Peyer's patch (tissue), 4 donors: ENCODE results near the gene FILIP1L. TPM values are rescaled to one million over a fixed set of nuclear protein-coding genes. Genes with fewer than 3 reads are reported as not detected.

Experiments used
- DNase-seq, 3 donors: peaks; one replicate each; pipeline ENCODE4 v3.0.0-alpha.2; 2017 to 2019
- H3K27ac ChIP-seq, 4 donors: fragments of 200-600 bp; sonication (generic); one replicate each; pipeline ENCODE4 v1.5.1; 2016 to 2019
- H3K27me3 ChIP-seq, 2 donors: fragments of 200-600 bp; sonication (generic); one replicate each; pipeline ENCODE4 v1.5.1; 2019
- H3K36me3 ChIP-seq, 3 donors: fragments of 200-600 bp; sonication (generic); one replicate each; pipeline ENCODE4 v1.5.1; 2016 to 2019
- H3K4me1 ChIP-seq, 4 donors: fragments of 200-600 bp; sonication (generic); one replicate each; pipeline ENCODE4 v1.5.1; 2016 to 2019
- H3K4me3 ChIP-seq, 4 donors: fragments of 200-600 bp; sonication (generic); 1 replicate in 3 of 4; 2 replicates in 1 of 4; pipeline ENCODE4 v1.5.1; 2016 to 2019; ENCODE audit warnings: mild to moderate bottlenecking in 1 of 4
- H3K9me3 ChIP-seq, 4 donors: fragments of 200-600 bp; sonication (generic); one replicate each; pipeline ENCODE4 v1.5.1; 2016 to 2019; ENCODE audit warnings: mild to moderate bottlenecking in 1 of 4
- CTCF ChIP-seq, 6 experiments: fragments of 450-650 bp in 4 of 6; fragments of 200-600 bp in 2 of 6; sonication (generic) in 1 of 6; IDR thresholded peaks; one replicate each; pipeline ENCODE4 v1.5.1; 2017 to 2019; ENCODE audit warnings: antibody characterized with exemption in 6 of 6, mild to moderate bottlenecking in 3 of 6, moderate library complexity in 1 of 6
- POLR2A ChIP-seq, 2 donors: fragments of 450-650 bp; IDR thresholded peaks; one replicate each; pipeline ENCODE4 v1.5.1; 2017; ENCODE audit warnings: antibody characterized with exemption in 2 of 2, mild to moderate bottlenecking in 2 of 2, moderate library complexity in 2 of 2
- total RNA-seq, 4 donors: library from RNA; depleted of rRNA; stranded (reverse); fragments of >200 nt; gene quantifications; one replicate each; pipeline ENCODE4 v1.1.0, GENCODE V29; 2016

The FILIP1L gene
- total RNA-seq, 4 donors from 2014 or later, result 5.3 to 69.3 (median 13.1) TPM

GRCh38 chr3:99863588-99863987 is 250.7 kb downstream of the FILIP1L start:
- TF ChIP-seq CTCF (IDR thresholded peaks at IDR 0.05), result no peak
- no peak for TF ChIP-seq POLR2A (IDR thresholded peaks at IDR 0.05)
- no peaks in the 10 kb centered on the region for H3K27me3 ChIP-seq
- no peaks in the 10 kb centered on the region for H3K9me3 ChIP-seq
- H3K27ac ChIP-seq, result no peak overlapping the region
- H3K4me3 ChIP-seq, result no peak overlapping the region
- peaks cover 0 to 5% (median 0%) of the 10 kb centered on the region in 4 donors for H3K4me1 ChIP-seq
- DNase-seq, result no peak
- peaks cover 0 to 8% (median 0%) of the 10 kb centered on the region in 3 donors for H3K36me3 ChIP-seq

- Histone ChIP-seq H3K4me1 (peaks cover 0 to 3% (median 0%) of the 10 kb centered on the region in 4 donors), H3K9me3 (no peaks in the 10 kb centered on the region), H3K27ac (peak overlapping the region in 2 of 4 donors; percentile 31 to 60), H3K4me3 (no peak overlapping the region), H3K36me3 (peaks cover 0 to 8% (median 0%) of the 10 kb centered on the region in 3 donors), H3K27me3 (no peaks in the 10 kb centered on the region)
- no peak for TF ChIP-seq POLR2A (IDR thresholded peaks at IDR 0.05)
- no peak for TF ChIP-seq CTCF (IDR thresholded peaks at IDR 0.05)
- no peak for DNase-seq
Observed at GRCh38 chr3:99863002-99863401, 251.3 kb downstream of the FILIP1L start.

- Histone ChIP-seq H3K27me3 (no peaks in the 10 kb centered on the region), H3K36me3 (peaks cover 0 to 8% (median 0%) of the 10 kb centered on the region in 3 donors), H3K4me3 (no peak overlapping the region), H3K4me1 (no peaks in the 10 kb centered on the region), H3K27ac (peak overlapping the region in 2 of 4 donors; percentile 31 to 60), H3K9me3 (no peaks in the 10 kb centered on the region)
- no peak for DNase-seq
- TF ChIP-seq POLR2A (IDR thresholded peaks at IDR 0.05), result no peak
- TF ChIP-seq CTCF (IDR thresholded peaks at IDR 0.05), result no peak
Observed at GRCh38 chr3:99862208-99862607, 252.1 kb downstream of the FILIP1L start.

GRCh38 chr3:99861216-99861615 is 253.1 kb downstream of the FILIP1L start:
- Histone ChIP-seq H3K36me3 (peaks cover 0 to 8% (median 0%) of the 10 kb centered on the region in 3 donors), H3K4me1 (no peaks in the 10 kb centered on the region), H3K4me3 (no peak overlapping the region), H3K9me3 (no peaks in the 10 kb centered on the region), H3K27ac (peak overlapping the region in 2 of 4 donors; percentile 3 to 60), H3K27me3 (no peaks in the 10 kb centered on the region)
- no peak for TF ChIP-seq POLR2A (IDR thresholded peaks at IDR 0.05)
- TF ChIP-seq CTCF (IDR thresholded peaks at IDR 0.05), result no peak
- no peak for DNase-seq

GRCh38 chr3:99859825-99860224 is 254.5 kb downstream of the FILIP1L start:
- Histone ChIP-seq H3K36me3 (peaks cover 0 to 8% (median 0%) of the 10 kb centered on the region in 3 donors), H3K9me3 (no peaks in the 10 kb centered on the region), H3K27ac (peak overlapping the region in 2 of 4 donors; percentile 11 to 60), H3K4me3 (no peak overlapping the region), H3K27me3 (no peaks in the 10 kb centered on the region), H3K4me1 (no peaks in the 10 kb centered on the region)
- TF ChIP-seq CTCF (IDR thresholded peaks at IDR 0.05) (no peak), POLR2A (IDR thresholded peaks at IDR 0.05) (no peak)
- no peak for DNase-seq

- DNase-seq, result no peak
- TF ChIP-seq POLR2A (IDR thresholded peaks at IDR 0.05) (no peak), CTCF (IDR thresholded peaks at IDR 0.05) (no peak)
- Histone ChIP-seq H3K27ac (peak overlapping the region in 2 of 4 donors; percentile 22 to 60), H3K9me3 (no peaks in the 10 kb centered on the region), H3K36me3 (peaks cover 0 to 8% (median 0%) of the 10 kb centered on the region in 3 donors), H3K4me3 (no peak overlapping the region), H3K27me3 (no peaks in the 10 kb centered on the region), H3K4me1 (no peaks in the 10 kb centered on the region)
Observed at GRCh38 chr3:99858469-99858868, 255.8 kb downstream of the FILIP1L start.
